Measurements from ENCODE around the gene PCNX4.

- TF ChIP-seq CTCF (conservative IDR thresholded peaks at IDR 0.05) (no peak), EZH2 (IDR thresholded peaks at IDR 0.05; ENCODE audit: low read depth) (no peak)
These were observed 23.2 kb downstream of the PCNX4 start for GRCh38 chr14:60114881-60115280.

All from PC-9 (cell line).